ENCODE data around the gene MED13L.

DNA sequence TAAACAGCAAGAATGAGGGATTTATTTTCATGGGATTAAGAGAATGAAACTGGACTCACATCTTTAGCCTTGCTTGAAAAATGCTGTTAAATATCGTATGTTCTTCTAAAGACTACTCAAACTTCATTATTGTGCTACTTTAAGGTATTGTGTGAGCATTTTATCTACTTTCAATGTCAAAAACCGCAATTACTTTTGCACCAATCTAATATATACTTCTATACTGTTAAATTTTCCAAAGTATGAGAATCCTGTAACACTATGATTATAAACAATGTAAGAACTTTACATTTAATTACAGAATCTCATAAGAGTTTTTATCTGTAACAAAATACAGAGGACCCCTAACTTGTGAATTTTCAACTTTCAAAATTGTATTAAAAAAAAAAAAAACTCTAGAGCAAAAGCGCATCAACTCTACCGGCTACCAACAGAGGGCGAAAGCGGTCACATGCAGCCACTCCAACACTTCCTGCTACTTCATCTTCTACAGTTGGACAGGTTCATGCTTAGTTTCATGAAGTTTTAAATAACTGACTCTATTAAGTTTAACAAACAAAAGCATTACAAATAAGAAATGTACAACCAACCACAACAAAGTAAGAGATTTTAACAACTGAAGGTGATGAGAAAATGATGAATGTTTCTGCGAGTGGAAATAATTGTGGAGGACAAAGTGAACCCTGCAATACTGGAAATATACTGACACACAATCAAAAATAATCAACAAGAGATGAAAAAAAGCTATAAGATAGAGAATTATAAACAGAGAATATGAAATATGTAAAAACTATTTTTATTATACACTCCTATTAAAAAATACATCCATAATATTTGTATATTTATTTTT, 210.9 kb downstream of the MED13L start:
- TF ChIP-seq EZH2 (IDR thresholded peaks at IDR 0.05; ENCODE audit: borderline replicate concordance, low read depth, low read length, severe bottlenecking) = no peak
- TF ChIP-seq, protein P1, sequence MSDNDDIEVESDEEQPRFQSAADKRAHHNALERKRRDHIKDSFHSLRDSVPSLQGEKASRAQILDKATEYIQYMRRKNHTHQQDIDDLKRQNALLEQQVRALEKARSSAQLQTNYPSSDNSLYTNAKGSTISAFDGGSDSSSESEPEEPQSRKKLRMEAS (IDR thresholded peaks at IDR 0.05; ENCODE audit: insufficient read depth, insufficient read length) = no peak
- TF ChIP-seq, protein P2, sequence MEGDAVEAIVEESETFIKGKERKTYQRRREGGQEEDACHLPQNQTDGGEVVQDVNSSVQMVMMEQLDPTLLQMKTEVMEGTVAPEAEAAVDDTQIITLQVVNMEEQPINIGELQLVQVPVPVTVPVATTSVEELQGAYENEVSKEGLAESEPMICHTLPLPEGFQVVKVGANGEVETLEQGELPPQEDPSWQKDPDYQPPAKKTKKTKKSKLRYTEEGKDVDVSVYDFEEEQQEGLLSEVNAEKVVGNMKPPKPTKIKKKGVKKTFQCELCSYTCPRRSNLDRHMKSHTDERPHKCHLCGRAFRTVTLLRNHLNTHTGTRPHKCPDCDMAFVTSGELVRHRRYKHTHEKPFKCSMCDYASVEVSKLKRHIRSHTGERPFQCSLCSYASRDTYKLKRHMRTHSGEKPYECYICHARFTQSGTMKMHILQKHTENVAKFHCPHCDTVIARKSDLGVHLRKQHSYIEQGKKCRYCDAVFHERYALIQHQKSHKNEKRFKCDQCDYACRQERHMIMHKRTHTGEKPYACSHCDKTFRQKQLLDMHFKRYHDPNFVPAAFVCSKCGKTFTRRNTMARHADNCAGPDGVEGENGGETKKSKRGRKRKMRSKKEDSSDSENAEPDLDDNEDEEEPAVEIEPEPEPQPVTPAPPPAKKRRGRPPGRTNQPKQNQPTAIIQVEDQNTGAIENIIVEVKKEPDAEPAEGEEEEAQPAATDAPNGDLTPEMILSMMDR (IDR thresholded peaks at IDR 0.05; ENCODE audit: extremely low read depth in 1 of 2, insufficient read depth in 1 of 2, low read depth in 1 of 2, low read length in 2 of 2) = peak; percentile 61 to 80
- no peak for TF ChIP-seq POLR2AphosphoS5 (IDR thresholded peaks at IDR 0.05; ENCODE audit: insufficient read depth, low read depth, low read length)
- TF ChIP-seq JUN (IDR thresholded peaks at IDR 0.05; ENCODE audit: borderline replicate concordance, insufficient read depth, insufficient read length, low read depth) = no peak
